Immature natural killer cell (primary cell): ENCODE measurements around the gene CLIC4. TPM values are rescaled to one million over a fixed set of nuclear protein-coding genes. Genes with fewer than 3 reads are reported as not detected.
"Not testable (repeated sequence)": the region's sequence is repeated elsewhere in the genome, so short reads cannot be mapped to it uniquely, and the experiment has no call there.

Experiments used
- DNase-seq, 3 donors: peaks; one replicate each; pipeline ENCODE4 v3.0.0; 2022; ENCODE audit warnings: mixed read lengths in 1 of 3
- H3K27ac Mint-ChIP-seq, 6 donors: one replicate each; pipeline ENCODE4 v1.8.0; 2020; ENCODE audit warnings: mixed read lengths in 6 of 6, mild to moderate bottlenecking in 5 of 6, inconsistent platforms in 4 of 6, moderate library complexity in 3 of 6
- H3K27me3 Mint-ChIP-seq, 3 donors: one replicate each; pipeline ENCODE4 v1.8.0; 2020 to 2021; ENCODE audit warnings: low read depth in 3 of 3, mild to moderate bottlenecking in 3 of 3, mixed read lengths in 3 of 3, moderate library complexity in 3 of 3, inconsistent platforms in 1 of 3
- H3K36me3 Mint-ChIP-seq, 3 donors: one replicate each; pipeline ENCODE4 v1.8.0; 2020; ENCODE audit warnings: mixed read lengths in 3 of 3, inconsistent platforms in 2 of 3, mild to moderate bottlenecking in 2 of 3
- H3K4me1 Mint-ChIP-seq, 2 donors: one replicate each; pipeline ENCODE4 v1.8.0; 2020; ENCODE audit warnings: inconsistent platforms in 2 of 2, mild to moderate bottlenecking in 2 of 2, mixed read lengths in 2 of 2, moderate library complexity in 1 of 2
- H3K4me3 Mint-ChIP-seq, 5 donors: one replicate each; pipeline ENCODE4 v1.8.0; 2020; ENCODE audit warnings: mild to moderate bottlenecking in 5 of 5, mixed read lengths in 5 of 5, inconsistent platforms in 3 of 5, moderate library complexity in 3 of 5
- H3K9me3 Mint-ChIP-seq, 6 donors: one replicate each; pipeline ENCODE4 v1.8.0; 2020; ENCODE audit warnings: mild to moderate bottlenecking in 6 of 6, mixed read lengths in 6 of 6, inconsistent platforms in 4 of 6, moderate library complexity in 3 of 6
- polyA plus RNA-seq, 3 donors: library from polyadenylated mRNA; unstranded; fragments of 300-500 nt; fragmentation: Illumina TruSeq; gene quantifications; one replicate each; pipeline ENCODE4 v1.2.3, GENCODE V29; 2021

CLIC4 gene
- polyA plus RNA-seq, 3 donors from 2014 or later: 0.81 to 1.6 (median 1.3) TPM

- Mint-ChIP-seq H3K9me3 (no peaks in the 10 kb centered on the region), H3K36me3 (no peaks in the 10 kb centered on the region), H3K4me1 (no peaks in the 10 kb centered on the region), H3K27ac (no peak overlapping the region), H3K27me3 (no peaks in the 10 kb centered on the region), H3K4me3 (no peak overlapping the region)
- DNase-seq: no peak
These were observed 19.6 kb downstream of the CLIC4 start for GRCh38 chr1:24764848-24765247.

DNA sequence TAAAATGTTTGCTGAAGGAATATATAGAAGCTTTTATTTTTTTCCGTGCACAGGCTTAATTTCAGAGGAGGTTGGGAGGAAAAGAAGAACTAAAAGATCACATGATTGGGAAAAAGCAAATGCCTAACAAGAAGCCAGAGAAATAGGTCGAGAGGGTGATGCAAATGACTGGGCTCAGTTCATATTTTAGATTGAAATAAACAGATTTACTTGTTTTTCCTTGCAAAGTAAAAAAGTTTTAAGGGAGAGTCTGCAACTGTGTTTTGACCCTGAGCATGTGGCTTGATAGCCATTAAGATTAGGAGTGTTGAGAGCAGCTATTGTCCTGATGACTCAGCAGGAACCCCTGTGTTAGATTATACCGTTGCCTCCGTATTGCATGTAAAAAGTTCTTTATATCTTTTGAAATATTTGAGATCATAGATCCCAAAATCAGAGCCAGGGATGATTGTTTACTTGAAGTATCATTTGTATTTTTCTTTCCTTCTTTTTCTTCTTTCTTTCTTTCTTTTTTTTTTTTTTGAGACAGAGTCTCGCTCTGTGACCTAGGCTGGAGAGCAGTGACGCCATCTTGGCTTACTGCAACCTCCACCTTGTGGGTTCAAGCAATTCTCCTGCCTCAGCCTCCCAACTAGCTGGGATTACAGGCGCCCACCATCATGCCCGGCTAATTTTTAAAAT lies 20.2 kb downstream of the CLIC4 start:
- H3K4me1 Mint-ChIP-seq: no peaks in the 10 kb centered on the region
- H3K36me3 Mint-ChIP-seq: no peaks in the 10 kb centered on the region
- H3K9me3 Mint-ChIP-seq: no peaks in the 10 kb centered on the region
- no peak overlapping the region for H3K4me3 Mint-ChIP-seq
- DNase-seq: no peak
- H3K27me3 Mint-ChIP-seq: no peaks in the 10 kb centered on the region
- no peak overlapping the region for H3K27ac Mint-ChIP-seq

DNA sequence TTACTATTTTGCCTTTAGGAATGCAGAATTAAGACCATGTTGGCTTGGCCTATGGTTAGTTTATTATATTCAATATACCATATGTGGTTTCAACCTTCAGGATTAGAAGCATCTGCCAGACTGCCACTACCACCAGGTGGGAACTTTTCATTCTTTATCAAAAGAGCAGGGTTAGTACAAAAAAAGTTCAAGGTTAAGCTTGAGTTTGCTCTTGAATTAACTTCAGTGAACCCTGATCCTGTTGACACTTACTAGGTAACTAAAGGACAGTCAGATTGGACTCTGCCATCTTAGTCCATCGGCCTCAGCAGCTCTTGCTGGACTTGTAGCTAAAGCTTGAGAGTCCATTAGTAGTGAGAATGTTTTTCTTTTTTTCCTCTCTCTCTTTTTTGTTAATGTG lies 22.1 kb downstream of the CLIC4 start:
- Mint-ChIP-seq H3K36me3 (no peaks in the 10 kb centered on the region), H3K4me1 (no peaks in the 10 kb centered on the region), H3K27me3 (no peaks in the 10 kb centered on the region), H3K9me3 (no peaks in the 10 kb centered on the region), H3K4me3 (no peak overlapping the region), H3K27ac (no peak overlapping the region)
- DNase-seq: no peak

DNA sequence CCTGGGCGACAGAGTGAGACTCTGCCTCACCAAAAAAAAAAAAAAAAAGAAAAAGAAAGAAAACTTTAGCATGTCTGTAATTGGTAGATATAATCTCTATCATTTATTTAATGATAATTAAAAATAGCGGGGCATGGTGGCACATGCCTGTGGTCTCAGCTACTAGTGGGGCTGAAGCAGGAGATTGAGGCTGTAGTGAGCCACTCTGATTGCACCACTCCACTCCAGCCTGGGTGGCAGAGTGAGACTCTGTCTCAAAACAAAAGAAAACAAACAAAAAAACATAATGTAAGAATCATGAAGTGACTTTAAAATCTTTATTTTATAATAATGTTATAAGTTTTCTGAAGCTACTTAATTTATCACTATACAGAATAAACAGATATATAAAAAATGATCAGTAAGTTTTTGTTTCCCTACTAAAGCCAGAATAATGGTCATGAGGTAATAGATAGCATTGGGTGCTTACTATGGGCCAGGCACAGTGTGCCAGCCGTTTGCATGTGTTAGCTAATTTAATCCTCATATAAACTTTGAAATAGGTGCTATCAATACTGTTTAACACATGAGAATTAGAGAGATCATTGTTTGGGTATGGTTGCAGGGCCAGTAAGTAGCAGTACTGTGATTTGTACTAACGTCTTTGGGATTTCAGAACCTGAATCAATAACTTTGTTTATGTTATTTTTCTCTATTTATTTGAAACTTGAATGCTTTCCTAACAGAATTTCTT lies 23.8 kb downstream of the CLIC4 start:
- H3K4me1 Mint-ChIP-seq: no peaks in the 10 kb centered on the region

DNA sequence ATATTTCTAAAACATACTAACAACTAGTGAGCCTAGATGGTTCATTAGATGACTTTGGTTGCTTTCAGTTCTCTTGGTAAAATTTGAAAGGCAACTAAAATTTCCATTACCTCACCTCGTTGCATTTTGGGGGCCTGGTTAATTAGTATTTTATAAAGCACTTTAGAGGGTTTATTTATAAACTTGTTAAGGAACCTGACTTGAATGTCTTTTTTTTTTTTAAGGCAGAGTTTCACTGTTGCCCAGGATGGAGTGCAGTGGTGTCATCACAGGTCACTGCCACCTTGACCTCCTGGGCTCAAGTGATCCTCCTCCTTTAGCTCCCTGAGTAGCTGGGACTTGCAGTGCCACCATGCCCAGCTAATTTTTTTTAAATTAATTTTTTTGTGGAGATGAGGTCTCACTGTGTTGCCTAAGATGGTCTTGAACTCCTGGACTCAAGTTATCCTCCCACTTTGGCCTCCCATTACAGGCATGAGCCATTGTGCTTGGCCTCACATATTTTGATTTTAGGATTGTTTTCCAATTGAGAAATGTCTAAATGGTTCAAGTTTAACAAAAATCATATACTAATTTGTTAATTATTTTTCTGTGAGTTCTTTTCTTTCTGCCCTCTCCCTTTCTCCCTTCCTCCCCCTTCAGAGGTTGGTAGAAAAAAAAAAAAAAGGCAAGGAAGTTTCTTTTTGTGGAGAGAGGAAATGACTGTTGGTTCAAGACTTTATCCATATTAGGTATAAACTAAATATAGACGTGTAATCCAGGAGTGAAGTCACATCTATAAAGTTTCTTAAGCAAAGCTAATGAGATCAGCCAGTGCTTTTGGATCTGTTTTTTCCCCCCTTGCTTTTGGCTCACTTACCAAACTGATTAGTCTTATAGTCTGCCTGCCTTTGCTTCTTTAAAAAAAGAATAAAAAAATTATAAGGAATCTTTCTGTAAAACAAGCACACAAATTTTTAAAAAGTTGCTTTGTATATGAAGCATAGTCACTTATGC lies 24.7 kb downstream of the CLIC4 start:
- H3K9me3 Mint-ChIP-seq: no peaks in the 10 kb centered on the region
- H3K27me3 Mint-ChIP-seq: peaks cover 0 to 2% (median 0%) of the 10 kb centered on the region in 3 donors
- DNase-seq: no peak
- H3K36me3 Mint-ChIP-seq: no peaks in the 10 kb centered on the region
- no peak overlapping the region for H3K4me3 Mint-ChIP-seq
- no peaks in the 10 kb centered on the region for H3K4me1 Mint-ChIP-seq
- no peak overlapping the region for H3K27ac Mint-ChIP-seq

More for the DNA sequence above, 23.8 kb downstream of the CLIC4 start:
- H3K4me3 Mint-ChIP-seq: no peak overlapping the region
- H3K36me3 Mint-ChIP-seq: no peaks in the 10 kb centered on the region
- H3K9me3 Mint-ChIP-seq: no peaks in the 10 kb centered on the region
- no peaks in the 10 kb centered on the region for H3K27me3 Mint-ChIP-seq
- no peak for DNase-seq
- no peak overlapping the region for H3K27ac Mint-ChIP-seq

DNA sequence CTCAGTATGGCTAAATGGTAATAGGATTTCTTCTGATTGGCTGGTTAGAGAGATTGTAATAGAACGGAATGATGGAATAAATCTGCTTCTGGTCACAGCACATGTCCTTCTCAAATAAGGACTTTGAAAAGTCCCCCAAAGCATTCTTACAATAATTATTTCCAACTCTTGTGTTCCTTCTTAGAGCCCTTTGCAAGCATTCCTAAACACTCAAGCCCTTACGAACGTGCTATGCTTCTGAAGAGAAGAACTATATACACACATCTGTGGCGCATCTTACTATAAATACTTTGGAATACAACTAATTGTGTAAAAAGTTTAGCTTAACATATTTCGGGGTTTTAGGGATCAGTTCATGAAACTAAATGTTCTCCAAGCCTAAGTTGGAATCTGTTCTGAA lies 25.6 kb downstream of the CLIC4 start:
- Mint-ChIP-seq H3K4me1 (no peaks in the 10 kb centered on the region), H3K9me3 (no peaks in the 10 kb centered on the region), H3K4me3 (no peak overlapping the region), H3K27ac (no peak overlapping the region), H3K36me3 (no peaks in the 10 kb centered on the region), H3K27me3 (peaks cover 0 to 2% (median 0%) of the 10 kb centered on the region in 3 donors)
- DNase-seq: no peak

- H3K4me3 Mint-ChIP-seq: no peak overlapping the region
- DNase-seq: no peak
- H3K27me3 Mint-ChIP-seq: peaks cover 0 to 2% (median 0%) of the 10 kb centered on the region in 3 donors
- no peak overlapping the region for H3K27ac Mint-ChIP-seq
- no peaks in the 10 kb centered on the region for H3K4me1 Mint-ChIP-seq
- H3K36me3 Mint-ChIP-seq: no peaks in the 10 kb centered on the region
- no peaks in the 10 kb centered on the region for H3K9me3 Mint-ChIP-seq
These were observed 26.3 kb downstream of the CLIC4 start for GRCh38 chr1:24771574-24771973.

DNA sequence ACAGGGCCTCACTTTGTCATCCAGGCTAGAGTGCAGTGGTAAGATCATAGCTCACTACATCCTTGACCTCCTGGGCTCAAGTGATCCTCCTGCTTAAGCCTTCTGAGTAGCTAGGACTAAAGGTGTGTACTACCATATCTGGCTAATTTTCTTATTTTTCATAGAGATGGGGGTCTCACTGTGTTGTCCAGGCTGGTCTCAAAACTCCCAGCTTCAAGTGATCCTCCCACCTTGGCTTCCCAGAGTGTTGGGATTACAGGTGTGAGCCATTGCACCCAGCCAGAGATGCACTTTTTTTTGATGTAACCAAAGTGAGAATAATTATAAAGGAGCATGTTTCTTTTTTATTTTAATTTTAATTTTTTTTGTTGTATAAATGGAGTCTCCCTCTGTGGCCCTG lies 28.4 kb downstream of the CLIC4 start:
- H3K36me3 Mint-ChIP-seq: no peaks in the 10 kb centered on the region

DNA sequence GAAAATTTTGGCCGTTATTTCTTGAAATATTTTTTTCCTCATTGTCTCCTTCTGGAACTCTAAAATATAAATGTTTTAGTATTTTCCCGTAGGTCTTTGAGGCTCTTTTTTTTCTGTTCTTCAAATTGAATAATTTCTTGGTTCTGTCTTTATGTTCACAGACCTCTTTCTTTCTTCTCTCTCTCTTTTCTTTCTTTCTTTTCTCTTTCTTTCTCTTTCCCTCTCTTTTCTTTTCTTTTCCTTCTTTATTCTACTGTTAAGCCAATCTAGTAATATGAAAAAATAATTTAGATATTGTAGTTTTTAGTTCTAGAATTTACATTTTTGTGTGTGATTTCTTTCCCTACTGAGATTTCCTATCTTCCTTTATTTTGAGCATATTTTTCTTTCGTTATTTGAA lies 30.1 kb downstream of the CLIC4 start:
- Mint-ChIP-seq H3K27me3 (peaks cover 0 to 2% (median 0%) of the 10 kb centered on the region in 3 donors), H3K4me3 (no peak overlapping the region), H3K36me3 (no peaks in the 10 kb centered on the region), H3K9me3 (no peaks in the 10 kb centered on the region), H3K27ac (no peak overlapping the region), H3K4me1 (no peaks in the 10 kb centered on the region)
- DNase-seq: no peak

More for the DNA sequence above, 28.4 kb downstream of the CLIC4 start:
- no peaks in the 10 kb centered on the region for H3K9me3 Mint-ChIP-seq
- DNase-seq: no peak
- no peak overlapping the region for H3K27ac Mint-ChIP-seq
- no peaks in the 10 kb centered on the region for H3K4me1 Mint-ChIP-seq
- H3K4me3 Mint-ChIP-seq: no peak overlapping the region
- H3K27me3 Mint-ChIP-seq: peaks cover 0 to 2% (median 0%) of the 10 kb centered on the region in 3 donors

DNA sequence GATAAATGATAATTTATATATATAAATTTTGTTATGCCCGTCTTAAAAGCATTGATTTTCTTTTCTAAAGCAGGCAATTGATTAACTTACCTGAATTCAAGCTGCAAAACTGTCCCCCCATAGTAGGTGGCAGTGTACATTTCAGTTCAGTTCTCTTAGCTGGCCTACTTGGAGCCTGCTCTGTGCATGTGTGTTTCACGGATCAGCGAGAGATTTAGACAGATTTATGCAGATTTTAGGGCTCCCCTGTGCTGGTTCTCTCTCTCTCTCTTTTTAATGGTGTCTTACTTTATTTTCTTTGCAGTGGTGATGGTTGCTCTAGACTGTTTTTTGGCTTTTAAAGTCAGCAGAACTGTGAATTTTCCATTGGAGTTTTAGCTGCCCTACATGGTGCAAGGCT lies 30.7 kb downstream of the CLIC4 start:
- Mint-ChIP-seq H3K36me3 (no peaks in the 10 kb centered on the region), H3K27ac (no peak overlapping the region), H3K9me3 (no peaks in the 10 kb centered on the region), H3K4me3 (no peak overlapping the region), H3K27me3 (peaks cover 0 to 2% (median 0%) of the 10 kb centered on the region in 3 donors), H3K4me1 (no peaks in the 10 kb centered on the region)
- no peak for DNase-seq

DNA sequence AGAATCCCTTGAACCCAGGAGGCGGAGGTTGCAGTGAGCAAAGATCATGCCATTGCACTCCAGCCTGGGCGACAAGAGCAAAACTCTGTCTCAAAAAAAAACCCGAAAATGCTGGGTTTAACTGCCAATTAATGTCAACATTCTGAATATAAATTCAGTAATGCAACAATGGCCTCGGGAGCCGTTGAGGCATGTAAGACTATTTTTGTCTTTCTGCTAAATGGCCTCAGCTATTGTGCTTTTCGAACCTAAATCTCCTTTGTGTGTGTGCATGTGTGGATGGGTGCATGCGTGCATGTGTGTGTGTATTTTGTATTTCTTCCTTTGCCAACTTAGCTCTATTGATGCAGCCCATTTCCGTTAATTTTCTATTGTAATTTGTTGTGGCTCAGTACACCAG lies 31.6 kb downstream of the CLIC4 start:
- no peaks in the 10 kb centered on the region for H3K36me3 Mint-ChIP-seq
- no peaks in the 10 kb centered on the region for H3K4me1 Mint-ChIP-seq
- H3K4me3 Mint-ChIP-seq: no peak overlapping the region
- H3K27ac Mint-ChIP-seq: no peak overlapping the region
- DNase-seq: no peak
- peaks cover 0 to 2% (median 0%) of the 10 kb centered on the region in 3 donors for H3K27me3 Mint-ChIP-seq
- no peaks in the 10 kb centered on the region for H3K9me3 Mint-ChIP-seq

DNA sequence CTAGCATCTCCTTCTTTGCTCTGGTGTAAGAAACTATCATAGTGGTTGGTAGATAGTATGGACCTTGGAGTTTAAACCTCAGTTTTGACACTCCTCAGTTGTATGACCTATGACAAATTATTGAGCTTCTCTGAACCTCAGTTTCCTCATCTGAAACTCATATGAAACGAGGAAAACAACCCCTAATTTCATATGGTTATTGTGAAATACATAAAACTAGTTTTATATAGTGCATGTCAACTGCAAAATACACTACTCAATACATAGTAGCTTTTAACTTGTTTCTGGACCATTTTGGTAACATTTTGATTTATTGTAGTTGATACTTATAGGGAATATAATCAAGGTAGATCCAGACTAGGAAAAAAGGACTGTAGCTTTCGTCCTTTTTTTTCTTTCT lies 32.9 kb downstream of the CLIC4 start:
- Mint-ChIP-seq H3K4me1 (no peaks in the 10 kb centered on the region), H3K27me3 (peaks cover 0 to 2% (median 0%) of the 10 kb centered on the region in 3 donors), H3K4me3 (no peak overlapping the region), H3K36me3 (no peaks in the 10 kb centered on the region), H3K9me3 (no peaks in the 10 kb centered on the region), H3K27ac (no peak overlapping the region)
- DNase-seq: no peak

DNA sequence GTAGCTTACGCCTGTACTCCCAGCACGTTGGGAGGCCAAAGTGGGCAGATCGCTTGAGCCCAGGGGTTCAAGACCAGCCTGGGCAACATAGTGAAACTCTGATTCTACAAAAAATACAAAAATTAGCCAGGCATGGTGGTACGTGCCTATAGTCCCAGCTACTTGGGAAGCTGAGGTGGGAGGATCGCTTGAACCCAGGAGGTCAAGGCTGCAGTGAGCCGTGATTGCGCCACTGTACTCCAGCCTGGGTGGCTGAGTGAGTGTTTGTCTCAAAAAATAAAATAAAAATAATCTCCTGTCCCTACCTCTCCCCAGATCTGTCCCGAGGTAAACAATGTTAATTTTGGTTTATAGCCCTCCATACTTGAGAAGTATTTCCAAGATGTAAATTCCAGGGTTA lies 34.0 kb downstream of the CLIC4 start:
- not testable (repeated sequence) for H3K4me1 Mint-ChIP-seq, H3K4me3 Mint-ChIP-seq, H3K36me3 Mint-ChIP-seq, H3K27ac Mint-ChIP-seq, H3K27me3 Mint-ChIP-seq, H3K9me3 Mint-ChIP-seq, DNase-seq
